ENCODE measurements around the gene TNFRSF6B.

The TNFRSF6B gene

GRCh38 chr20:63680427-63680826, 16.0 kb upstream of the TNFRSF6B start:
- Histone ChIP-seq H3K4me3 (replicated peaks; ENCODE audit: insufficient read depth, low read length) (no peak overlapping the region), H3K27me3 (ENCODE audit: insufficient read depth, poor library complexity, severe bottlenecking) (no peaks in the 10 kb centered on the region), H3K27ac (replicated peaks) (no peak overlapping the region)
- no peak for TF ChIP-seq POLR2AphosphoS5 (IDR thresholded peaks at IDR 0.05; ENCODE audit: low read depth)
- no peak for DNase-seq (ENCODE audit: low read depth in 1 of 2, low spot score in 1 of 2)

GRCh38 chr20:63680857-63681608, 15.4 kb upstream of the TNFRSF6B start:
- Histone ChIP-seq H3K27ac (replicated peaks) (no peak overlapping the region), H3K27me3 (ENCODE audit: insufficient read depth, poor library complexity, severe bottlenecking) (no peaks in the 10 kb centered on the region), H3K4me3 (replicated peaks; ENCODE audit: insufficient read depth, low read length) (no peak overlapping the region)
- no peak for TF ChIP-seq SPI1 (IDR thresholded peaks at IDR 0.05; ENCODE audit: borderline replicate concordance, low read depth)
- no peak for TF ChIP-seq POLR2AphosphoS5 (IDR thresholded peaks at IDR 0.05; ENCODE audit: low read depth)
- no peak for TF ChIP-seq CTCF (IDR thresholded peaks at IDR 0.05; ENCODE audit: insufficient read depth, low read length)
- TF ChIP-seq GABPA (IDR thresholded peaks at IDR 0.05; ENCODE audit: low read depth), result no peak
- no peak for TF ChIP-seq REST (IDR thresholded peaks at IDR 0.05; ENCODE audit: insufficient replicate concordance, low read depth)
- DNase-seq (ENCODE audit: low read depth in 1 of 2, low spot score in 1 of 2), result no peak

GRCh38 chr20:63681609-63682142, 14.8 kb upstream of the TNFRSF6B start:
- Histone ChIP-seq H3K27ac (replicated peaks) (no peak overlapping the region), H3K27me3 (ENCODE audit: insufficient read depth, poor library complexity, severe bottlenecking) (no peaks in the 10 kb centered on the region), H3K4me3 (replicated peaks; ENCODE audit: insufficient read depth, low read length) (no peak overlapping the region)
- no peak for TF ChIP-seq GABPA (IDR thresholded peaks at IDR 0.05; ENCODE audit: low read depth)
- TF ChIP-seq CTCF (IDR thresholded peaks at IDR 0.05; ENCODE audit: insufficient read depth, low read length), result no peak
- no peak for DNase-seq (ENCODE audit: low read depth in 1 of 2, low spot score in 1 of 2)

- no peaks in the 10 kb centered on the region for H3K27me3 ChIP-seq (ENCODE audit: insufficient read depth, poor library complexity, severe bottlenecking)
- no peak overlapping the region for H3K4me3 ChIP-seq (replicated peaks; ENCODE audit: insufficient read depth, low read length)
- DNase-seq (ENCODE audit: low read depth in 1 of 2, low spot score in 1 of 2), result no peak
- H3K27ac ChIP-seq (replicated peaks), result no peak overlapping the region
- TF ChIP-seq CTCF (IDR thresholded peaks at IDR 0.05; ENCODE audit: insufficient read depth, low read length) (no peak), POLR2AphosphoS5 (IDR thresholded peaks at IDR 0.05; ENCODE audit: low read depth) (no peak), GABPA (IDR thresholded peaks at IDR 0.05; ENCODE audit: low read depth) (no peak), SPI1 (IDR thresholded peaks at IDR 0.05; ENCODE audit: borderline replicate concordance, low read depth) (no peak), REST (IDR thresholded peaks at IDR 0.05; ENCODE audit: insufficient replicate concordance, low read depth) (no peak)
Observed at GRCh38 chr20:63682384-63683139, 13.9 kb upstream of the TNFRSF6B start.
